ENCODE results near the gene TGIF2.

TGIF2 gene

DNA sequence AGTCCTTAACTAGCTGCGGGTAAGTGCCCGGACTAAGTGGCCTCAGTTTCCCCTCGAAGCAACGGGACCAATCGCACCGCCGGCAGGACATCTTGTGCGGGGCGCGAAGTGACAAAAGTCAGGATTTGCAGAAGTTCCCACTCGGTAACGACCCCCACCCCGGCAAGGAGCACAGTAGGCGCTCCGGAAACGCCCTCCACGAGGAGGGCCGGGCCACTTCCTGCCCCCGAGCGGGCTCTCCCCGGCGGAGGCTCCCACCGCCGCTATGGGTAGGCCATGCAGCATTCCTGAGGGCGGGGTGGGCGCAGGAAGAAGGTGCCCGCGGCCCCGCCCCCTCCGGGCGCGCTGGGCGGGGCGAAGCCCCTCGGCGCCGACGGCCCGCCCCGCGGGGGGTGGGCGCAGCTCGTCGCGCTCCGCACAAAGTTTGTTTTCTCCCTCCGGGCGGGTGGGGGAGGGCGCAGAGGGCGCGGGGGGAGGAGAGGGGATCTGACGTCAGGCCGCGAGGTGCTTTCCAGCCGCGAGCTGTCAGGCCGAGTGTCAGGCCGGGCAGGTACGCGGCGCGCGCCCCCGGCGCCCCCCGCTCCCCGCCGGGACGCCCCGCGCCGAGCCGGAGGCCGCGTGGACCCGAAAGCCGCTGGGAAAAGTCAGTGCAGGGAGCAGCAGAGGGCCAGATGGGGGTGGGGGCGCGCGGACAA is at the start of gene TGIF2 (continued):
- TF ChIP-seq ZNF37A (tag by site-specific recombination; IDR thresholded peaks at IDR 0.05): no peak
- TF ChIP-seq SALL2 (tag by site-specific recombination; IDR thresholded peaks at IDR 0.05; ENCODE audit: borderline replicate concordance): no peak
- no peak for TF ChIP-seq ZNF211 (tag by site-specific recombination; IDR thresholded peaks at IDR 0.05; ENCODE audit: low read depth)
- TF ChIP-seq, protein P1, sequence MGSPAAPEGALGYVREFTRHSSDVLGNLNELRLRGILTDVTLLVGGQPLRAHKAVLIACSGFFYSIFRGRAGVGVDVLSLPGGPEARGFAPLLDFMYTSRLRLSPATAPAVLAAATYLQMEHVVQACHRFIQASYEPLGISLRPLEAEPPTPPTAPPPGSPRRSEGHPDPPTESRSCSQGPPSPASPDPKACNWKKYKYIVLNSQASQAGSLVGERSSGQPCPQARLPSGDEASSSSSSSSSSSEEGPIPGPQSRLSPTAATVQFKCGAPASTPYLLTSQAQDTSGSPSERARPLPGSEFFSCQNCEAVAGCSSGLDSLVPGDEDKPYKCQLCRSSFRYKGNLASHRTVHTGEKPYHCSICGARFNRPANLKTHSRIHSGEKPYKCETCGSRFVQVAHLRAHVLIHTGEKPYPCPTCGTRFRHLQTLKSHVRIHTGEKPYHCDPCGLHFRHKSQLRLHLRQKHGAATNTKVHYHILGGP (tag by site-specific recombination; IDR thresholded peaks at IDR 0.05): no peak
- no peak for TF ChIP-seq ZNF48 (tag by site-specific recombination; IDR thresholded peaks at IDR 0.05)
- no peak for TF ChIP-seq HOXD13 (CRISPR knock-in tag; IDR thresholded peaks at IDR 0.05; ENCODE audit: borderline replicate concordance)
- TF ChIP-seq ZNF701 (tag by site-specific recombination; IDR thresholded peaks at IDR 0.05): no peak
- TF ChIP-seq ZNF112 (tag by site-specific recombination; IDR thresholded peaks at IDR 0.05): no peak
- TF ChIP-seq ZNF660 (tag by site-specific recombination; IDR thresholded peaks at IDR 0.05): no peak
- no peak for TF ChIP-seq ZNF350 (tag by site-specific recombination; IDR thresholded peaks at IDR 0.05)
- TF ChIP-seq PRDM4 (tag by site-specific recombination; IDR thresholded peaks at IDR 0.05): no peak
- TF ChIP-seq ZNF514 (tag by site-specific recombination; IDR thresholded peaks at IDR 0.05): no peak

- Histone ChIP-seq H3K27ac (ENCODE audit: extremely low read depth, low read depth, low read length) (no peak overlapping the region), H3K4me1 (ENCODE audit: control insufficient read depth, insufficient read depth, low read length) (no peaks in the 10 kb centered on the region), H3K4me3 (ENCODE audit: low read depth, low read length) (no peak overlapping the region), H3K36me3 (ENCODE audit: control insufficient read depth in 2 of 2, insufficient read depth in 1 of 2, low read length in 2 of 2) (peaks cover 0 to 40% of the 10 kb centered on the region in 2 experiments; a peak in 2 of 3 replicates), H3K9me3 (ENCODE audit: control insufficient read depth, insufficient read depth, low read depth, low read length) (no peaks in the 10 kb centered on the region)
- TF ChIP-seq ZNF48 (tag by site-specific recombination; IDR thresholded peaks at IDR 0.05) (no peak), KLF17 (tag by site-specific recombination; IDR thresholded peaks at IDR 0.05) (no peak), ZEB2 (tag by site-specific recombination; IDR thresholded peaks at IDR 0.05) (no peak), ZNF10 (tag by site-specific recombination; IDR thresholded peaks at IDR 0.05) (no peak), ZNF157 (tag by site-specific recombination; IDR thresholded peaks at IDR 0.05) (no peak), ZIC2 (tag by site-specific recombination; IDR thresholded peaks at IDR 0.05) (no peak), ZNF112 (tag by site-specific recombination; IDR thresholded peaks at IDR 0.05) (no peak), ZNF423 (tag by site-specific recombination; IDR thresholded peaks at IDR 0.05) (no peak), ZNF140 (tag by site-specific recombination; IDR thresholded peaks at IDR 0.05) (no peak)
- TF ChIP-seq, protein P2, sequence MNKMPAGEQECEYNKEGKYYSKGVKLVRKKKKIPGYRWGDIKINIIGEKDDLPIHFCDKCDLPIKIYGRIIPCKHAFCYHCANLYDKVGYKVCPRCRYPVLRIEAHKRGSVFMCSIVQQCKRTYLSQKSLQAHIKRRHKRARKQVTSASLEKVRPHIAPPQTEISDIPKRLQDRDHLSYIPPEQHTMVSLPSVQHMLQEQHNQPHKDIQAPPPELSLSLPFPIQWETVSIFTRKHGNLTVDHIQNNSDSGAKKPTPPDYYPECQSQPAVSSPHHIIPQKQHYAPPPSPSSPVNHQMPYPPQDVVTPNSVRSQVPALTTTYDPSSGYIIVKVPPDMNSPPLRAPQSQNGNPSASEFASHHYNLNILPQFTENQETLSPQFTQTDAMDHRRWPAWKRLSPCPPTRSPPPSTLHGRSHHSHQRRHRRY (tag by site-specific recombination; IDR thresholded peaks at IDR 0.05): no peak
- ChIA-PET POLR2A (no interaction called here), CTCF (no interaction called here)
Measured at GRCh38 chr20:36525620-36526365, 47.6 kb upstream of the TGIF2 start.
